Stimulated activated CD8-positive, alpha-beta memory T cell treated with anti-CD3 and anti-CD28 coated beads, Interleukin-15, amount 100 ng/mL, for 4 hours (primary cell): Measurements from ENCODE around the gene SOCS3.

Experiments used
- DNase-seq, 2 donors: peaks; one replicate each; pipeline ENCODE4 v3.0.0-alpha.2; 2020; ENCODE audit warnings: low read depth in 2 of 2

SOCS3 gene

GRCh38 chr17:78330570-78331224 is 29.2 kb downstream of the SOCS3 start:
- no peak for DNase-seq

GRCh38 chr17:78329263-78330059 is 30.4 kb downstream of the SOCS3 start:
- DNase-seq = peak in 1 of 2 donors; percentile 16

- no peak for DNase-seq
Measured at GRCh38 chr17:78327880-78328279, 32.0 kb downstream of the SOCS3 start.

GRCh38 chr17:78325076-78325687 is 34.7 kb downstream of the SOCS3 start:
- no peak for DNase-seq

- no peak for DNase-seq
Measured at GRCh38 chr17:78324391-78325075, 35.3 kb downstream of the SOCS3 start.

- DNase-seq = no peak
Measured at GRCh38 chr17:78323826-78324390, 36.0 kb downstream of the SOCS3 start.

- no peak for DNase-seq
Measured at GRCh38 chr17:78322858-78323455, 36.9 kb downstream of the SOCS3 start.

GRCh38 chr17:78322327-78322857 is 37.5 kb downstream of the SOCS3 start:
- DNase-seq = no peak

GRCh38 chr17:78318843-78319242 is 41.0 kb downstream of the SOCS3 start:
- no peak for DNase-seq

GRCh38 chr17:78318407-78318806 is 41.5 kb downstream of the SOCS3 start:
- no peak for DNase-seq

GRCh38 chr17:78317794-78318400 is 42.0 kb downstream of the SOCS3 start:
- no peak for DNase-seq

GRCh38 chr17:78316867-78317789 is 42.7 kb downstream of the SOCS3 start:
- no peak for DNase-seq

GRCh38 chr17:78316115-78316866 is 43.6 kb downstream of the SOCS3 start:
- DNase-seq = no peak

GRCh38 chr17:78315355-78316114 is 44.3 kb downstream of the SOCS3 start:
- peak; percentile 29 to 53 for DNase-seq

- no peak for DNase-seq
Measured at GRCh38 chr17:78314683-78315354, 45.1 kb downstream of the SOCS3 start.

- DNase-seq = peak; percentile 47 to 50
Measured at GRCh38 chr17:78313735-78314648, 45.9 kb downstream of the SOCS3 start.
